ENCODE measurements around the gene CYP27A1. TPM values are rescaled to one million over a fixed set of nuclear protein-coding genes. Genes with fewer than 3 reads are reported as not detected.
"Not testable (repeated sequence)": the region's sequence is repeated elsewhere in the genome, so short reads cannot be mapped to it uniquely, and the experiment has no call there.

CYP27A1 gene
- total RNA-seq, 1 donor from 2014 or later = 51.8 TPM

DNA sequence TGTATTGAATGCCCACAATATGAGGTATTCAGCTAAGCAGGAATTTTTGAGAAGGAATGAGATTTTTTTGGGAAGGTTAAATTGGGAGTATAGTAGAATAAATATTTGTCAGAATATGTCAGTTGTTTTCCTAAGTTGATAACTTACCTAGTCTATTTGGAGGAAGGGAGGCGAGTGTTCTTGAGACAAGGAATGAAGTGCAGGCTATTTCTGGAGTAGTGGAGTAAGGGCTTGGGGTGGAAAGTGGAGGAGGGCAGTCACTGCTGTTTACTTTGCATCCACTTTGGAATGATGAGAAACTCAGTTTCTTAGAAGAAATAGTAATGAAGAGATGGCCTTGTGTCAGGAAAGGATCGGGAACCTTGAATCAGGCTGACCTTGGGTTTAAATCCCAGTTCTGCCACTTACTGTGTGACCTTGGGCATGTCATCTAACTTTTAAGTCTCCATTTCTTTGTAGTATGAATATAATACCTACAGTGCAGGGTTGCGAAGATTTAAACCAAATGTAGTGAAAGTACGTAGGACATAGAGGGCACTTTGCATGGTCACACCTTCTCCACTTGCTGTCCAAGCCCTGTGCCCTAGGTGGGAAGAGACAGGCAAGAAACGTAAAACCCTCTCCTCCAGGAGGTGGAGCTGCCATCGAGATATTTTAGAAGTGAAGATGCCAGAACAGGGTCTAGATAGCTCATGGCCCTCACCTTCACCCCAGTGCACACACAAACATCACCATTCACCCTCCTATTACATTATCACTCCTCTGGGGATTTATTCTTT is 25.2 kb upstream of the CYP27A1 start:
- ATAC-seq (peak; percentile 41), DNase-seq (ENCODE audit: low spot score) (no peak)
- intact Hi-C loops (cut with DNase I) = no loop called here

DNA sequence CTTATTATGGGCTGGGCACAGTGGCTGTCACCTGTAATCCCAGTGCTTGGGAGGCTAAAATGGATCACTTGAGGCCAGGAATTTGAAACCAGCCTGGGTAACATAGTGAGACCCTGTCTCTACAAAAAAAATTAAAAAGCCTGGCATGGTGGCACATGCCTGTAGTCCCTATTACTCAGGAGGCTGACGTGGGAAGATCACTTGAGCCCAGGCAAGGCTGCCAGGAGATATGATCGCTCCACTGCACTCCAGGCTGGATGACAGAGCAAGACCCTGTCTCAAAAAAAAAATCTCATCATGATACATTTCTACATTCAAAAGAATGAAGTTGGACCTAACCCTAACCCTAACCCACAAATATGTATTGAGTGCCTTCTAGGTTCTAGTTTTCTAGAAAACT is 20.2 kb upstream of the CYP27A1 start:
- DNase-seq (ENCODE audit: low spot score) (no peak), ATAC-seq (no peak)
- intact Hi-C loops (cut with DNase I) = no loop called here

DNA sequence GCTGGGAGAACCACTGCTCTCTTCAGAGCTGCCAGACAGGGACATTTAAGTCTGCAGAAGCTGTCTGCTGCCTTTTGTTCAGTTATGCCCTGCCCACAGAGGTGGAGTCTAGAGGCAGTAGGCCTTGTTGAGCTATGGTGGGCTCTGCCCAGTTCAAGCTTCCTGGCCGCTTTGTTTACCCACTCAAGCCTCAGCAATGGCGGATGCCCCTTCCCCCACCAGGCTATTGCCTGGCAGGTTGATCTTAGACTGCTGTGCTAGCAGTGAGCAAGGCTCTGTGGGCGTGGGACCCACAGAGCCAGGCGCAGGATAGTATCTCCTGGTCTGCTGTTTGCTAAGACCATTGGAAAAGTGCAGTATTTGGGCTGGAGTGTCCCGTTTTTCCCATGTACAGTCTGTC is 9.2 kb upstream of the CYP27A1 start:
- DNase-seq (ENCODE audit: low spot score); intact Hi-C loops (cut with DNase I); ATAC-seq: not testable (repeated sequence)

DNA sequence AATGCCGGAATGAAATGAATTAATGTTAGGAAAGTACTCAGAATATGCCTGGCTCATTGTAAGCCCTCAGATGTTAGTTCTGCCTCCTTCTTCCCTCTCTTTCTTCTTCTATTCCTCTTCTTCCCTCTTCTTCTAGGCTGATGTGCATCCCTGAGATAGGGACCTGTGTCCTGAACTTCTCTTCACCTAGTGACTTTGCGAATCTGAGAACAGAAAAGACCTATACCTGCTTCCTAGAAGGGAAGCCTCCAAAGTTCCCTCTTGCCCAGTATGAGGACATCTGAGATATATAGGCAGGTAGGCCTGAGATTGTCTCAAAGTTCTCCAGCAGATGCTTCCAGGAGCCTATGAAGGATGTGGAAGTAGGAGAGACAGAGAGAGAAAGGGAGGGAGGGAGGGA is 8.1 kb upstream of the CYP27A1 start:
- intact Hi-C loops (cut with DNase I) = no loop called here
- DNase-seq (ENCODE audit: low spot score) (no peak), ATAC-seq (no peak)

DNA sequence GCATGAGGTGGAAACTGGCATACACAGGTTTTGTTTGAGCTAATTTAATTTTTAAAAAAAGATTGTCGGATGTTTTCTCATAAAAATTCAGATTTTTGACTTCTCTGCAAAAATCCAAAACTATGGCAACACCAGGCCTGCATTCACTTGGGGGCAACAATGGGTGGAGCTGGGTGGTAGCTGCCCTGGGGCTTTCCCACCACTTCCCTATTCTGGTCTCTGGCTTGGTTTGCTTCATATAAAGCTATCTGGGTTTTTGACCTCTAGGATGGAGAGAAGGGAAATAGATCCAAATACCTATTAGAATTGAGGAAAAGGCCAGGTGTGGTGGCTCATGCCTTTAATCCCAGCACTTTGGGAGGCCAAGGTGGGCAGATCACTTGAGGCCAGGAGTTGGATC is 5.5 kb upstream of the CYP27A1 start:
- intact Hi-C loops (cut with DNase I) = no loop called here
- ATAC-seq (no peak), DNase-seq (ENCODE audit: low spot score) (no peak)

DNA sequence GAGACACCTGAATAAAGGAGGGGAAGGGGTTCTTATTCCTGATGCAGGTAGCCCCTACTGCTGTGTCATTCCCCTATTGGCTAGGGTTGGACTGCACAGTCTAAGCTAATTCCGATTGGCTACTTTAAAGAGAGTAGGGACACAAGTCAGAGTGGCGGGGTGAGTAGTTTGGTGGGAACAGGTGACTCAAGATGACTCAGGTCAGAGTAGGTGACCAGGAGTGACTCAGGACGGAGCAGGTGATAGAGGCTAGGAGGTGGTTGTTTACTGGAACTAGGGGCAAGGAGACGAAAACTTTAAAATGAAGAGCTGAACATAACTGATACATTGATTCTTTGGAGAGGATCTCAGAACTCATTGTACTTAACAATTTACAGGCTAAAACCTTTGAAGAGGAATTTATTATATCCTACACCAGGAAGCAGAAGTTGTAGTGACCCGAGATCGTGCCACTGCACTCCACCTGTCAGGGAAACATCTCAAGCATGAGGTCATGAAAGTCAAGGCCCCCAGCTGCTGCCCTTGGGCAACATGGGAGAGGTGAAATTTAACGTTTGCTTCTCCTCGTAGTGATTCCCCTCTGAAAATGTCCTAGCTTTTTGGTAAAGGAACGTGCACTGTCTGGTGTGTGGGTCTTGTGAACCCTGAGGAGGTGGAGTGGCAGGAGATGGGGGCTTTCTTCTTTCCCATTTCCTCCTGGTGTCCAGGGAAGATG is 4.5 kb upstream of the CYP27A1 start:
- intact Hi-C loops (cut with DNase I) = no loop called here
- ATAC-seq = no peak
- no peak for DNase-seq (ENCODE audit: low spot score)

DNA sequence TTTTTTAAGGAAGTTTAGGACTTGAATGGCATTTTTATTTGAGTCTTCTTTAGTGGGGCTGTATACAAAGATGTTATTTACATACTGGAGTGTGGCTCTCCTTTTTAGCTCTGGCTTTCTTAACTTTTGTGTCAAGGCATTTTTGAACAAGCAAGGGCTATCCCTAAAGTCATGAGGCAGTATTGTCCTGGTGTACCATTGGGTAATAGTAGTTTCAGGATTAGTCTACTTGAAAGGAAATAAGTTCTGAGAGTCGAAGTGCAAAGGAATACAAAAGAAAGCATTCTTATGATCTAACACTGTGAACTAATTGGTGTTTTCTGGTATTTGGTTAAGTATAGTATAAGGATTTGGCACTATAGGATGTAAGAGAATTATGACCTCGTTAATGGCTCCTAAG is 1.9 kb upstream of the CYP27A1 start:
- ATAC-seq = no peak
- DNase-seq (ENCODE audit: low spot score) = no peak
- intact Hi-C loops (cut with DNase I) = no loop called here

DNA sequence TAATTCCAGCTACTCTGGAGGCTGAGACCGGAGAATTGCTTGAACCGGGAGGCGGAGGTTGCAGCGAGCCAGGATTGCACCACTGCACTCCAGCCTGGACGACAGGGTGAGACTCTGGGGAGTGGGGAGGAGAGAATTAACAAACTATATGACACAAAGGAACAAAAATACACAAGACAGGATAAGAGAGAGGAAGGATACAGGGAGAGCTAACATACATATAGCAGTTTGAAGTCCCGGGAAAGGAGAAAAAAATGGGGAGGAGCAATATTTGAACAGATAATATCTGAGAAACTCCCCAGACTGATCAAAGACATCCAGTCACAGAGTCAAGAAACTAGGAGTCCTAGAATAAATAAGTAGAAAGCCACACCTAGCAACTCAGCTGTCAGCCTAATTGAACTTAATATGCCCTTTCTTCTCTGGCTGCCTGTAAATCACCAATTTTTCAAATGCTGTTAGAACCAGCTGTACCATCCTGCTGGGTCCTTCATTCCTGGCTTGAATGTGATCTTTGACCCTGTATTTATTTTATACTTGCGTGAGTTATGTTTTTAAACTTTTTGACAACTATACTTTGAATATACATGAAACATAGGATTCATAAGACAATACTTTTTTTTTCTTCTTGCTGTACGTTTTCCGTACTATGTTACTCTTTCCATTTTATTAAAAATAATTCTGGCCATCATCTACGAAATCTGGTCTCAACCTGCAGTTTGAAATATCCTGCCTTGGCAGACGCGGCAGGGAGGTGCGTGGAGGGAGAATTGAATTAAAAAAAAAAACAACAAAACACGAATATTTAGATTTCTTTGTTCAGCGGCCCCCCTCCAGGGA is 876 bp upstream of the CYP27A1 start:
- no peak for DNase-seq (ENCODE audit: low spot score)
- peak; percentile 29 for ATAC-seq
- intact Hi-C loops (cut with DNase I) = no loop called here

DNA sequence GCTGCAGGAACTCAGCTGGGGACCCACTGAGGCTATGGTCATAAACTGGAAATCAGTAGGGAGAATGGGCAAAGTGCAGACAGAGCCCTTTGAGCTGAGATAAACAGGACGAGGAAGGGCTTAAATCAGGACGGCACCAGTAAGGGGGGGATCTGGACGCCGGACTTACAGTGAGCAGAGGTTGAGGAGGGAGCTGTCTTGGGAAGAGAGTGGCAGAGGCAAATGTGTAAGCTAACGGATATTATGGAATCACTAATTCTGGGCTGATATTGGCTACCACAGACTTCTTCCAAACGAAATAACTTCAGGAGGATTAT is 539 bp downstream of the CYP27A1 start:
- intact Hi-C loops (cut with DNase I) = no loop called here

DNA sequence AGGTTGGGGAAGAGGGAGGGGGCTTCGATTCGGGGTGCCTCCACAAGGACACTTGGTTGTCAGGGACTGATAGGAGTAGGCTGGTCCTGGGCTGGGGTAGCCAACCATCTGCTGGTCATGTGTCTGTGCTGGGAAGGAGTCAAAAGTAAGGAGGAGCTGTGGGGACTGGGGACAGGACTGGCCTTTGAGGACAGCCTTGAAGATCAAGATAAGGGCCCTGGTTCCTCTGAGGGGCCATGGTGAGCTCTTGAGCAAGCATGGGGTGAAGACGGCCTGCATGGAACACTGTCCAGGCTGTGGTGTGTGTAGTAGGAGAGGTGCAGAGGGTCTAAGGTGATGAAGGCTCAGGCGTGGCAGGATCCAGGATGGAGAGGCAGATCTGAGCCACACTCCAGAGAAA is 1.7 kb downstream of the CYP27A1 start:
- no peak for DNase-seq (ENCODE audit: low spot score)
- intact Hi-C loops (cut with DNase I) = no loop called here
- no peak for ATAC-seq

More for the DNA sequence above, 539 bp downstream of the CYP27A1 start:
- DNase-seq (ENCODE audit: low spot score) (no peak), ATAC-seq (peak; percentile 39)

DNA sequence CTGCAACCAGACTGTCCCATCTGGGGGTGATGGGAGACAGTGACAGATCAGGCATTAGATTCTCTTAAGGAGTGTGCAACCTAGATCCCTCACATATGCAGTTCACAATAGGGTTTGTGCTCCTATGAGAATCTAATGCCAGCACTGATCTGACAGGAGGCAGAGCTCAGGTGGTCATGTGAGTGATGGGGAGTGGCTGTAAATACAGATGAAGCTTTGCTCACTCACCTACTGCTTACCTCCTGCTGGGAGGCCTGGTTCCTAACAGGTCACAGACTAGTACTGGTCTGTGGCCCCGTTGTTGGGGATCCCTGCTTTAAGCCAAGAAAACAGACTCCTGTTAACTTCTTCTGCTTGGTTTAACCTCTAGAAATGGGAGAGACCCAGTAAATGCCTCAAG is 3.2 kb downstream of the CYP27A1 start:
- ATAC-seq (no peak), DNase-seq (ENCODE audit: low spot score) (no peak)
- intact Hi-C loops (cut with DNase I) = no loop called here

DNA sequence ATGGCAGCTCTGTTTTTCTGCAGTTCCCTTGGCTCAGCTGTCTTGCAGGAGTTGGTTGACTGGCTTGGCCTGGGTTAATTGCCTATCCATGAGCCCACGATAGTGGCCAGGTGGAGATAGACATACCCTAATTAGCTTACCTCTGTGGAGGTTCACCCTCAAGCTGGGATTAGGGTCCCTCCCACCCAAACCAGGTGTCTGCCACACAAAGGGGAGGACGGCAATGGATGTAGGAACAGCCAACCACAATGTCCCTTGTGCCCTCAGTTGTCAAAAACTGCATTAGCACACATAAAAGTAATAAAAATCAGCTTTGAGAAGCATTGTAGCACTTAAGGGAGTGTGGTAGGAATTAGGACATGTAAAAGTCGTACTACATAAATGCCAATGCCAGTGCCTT is 4.2 kb downstream of the CYP27A1 start:
- DNase-seq (ENCODE audit: low spot score) = no peak
- intact Hi-C loops (cut with DNase I) = no loop called here
- no peak for ATAC-seq

DNA sequence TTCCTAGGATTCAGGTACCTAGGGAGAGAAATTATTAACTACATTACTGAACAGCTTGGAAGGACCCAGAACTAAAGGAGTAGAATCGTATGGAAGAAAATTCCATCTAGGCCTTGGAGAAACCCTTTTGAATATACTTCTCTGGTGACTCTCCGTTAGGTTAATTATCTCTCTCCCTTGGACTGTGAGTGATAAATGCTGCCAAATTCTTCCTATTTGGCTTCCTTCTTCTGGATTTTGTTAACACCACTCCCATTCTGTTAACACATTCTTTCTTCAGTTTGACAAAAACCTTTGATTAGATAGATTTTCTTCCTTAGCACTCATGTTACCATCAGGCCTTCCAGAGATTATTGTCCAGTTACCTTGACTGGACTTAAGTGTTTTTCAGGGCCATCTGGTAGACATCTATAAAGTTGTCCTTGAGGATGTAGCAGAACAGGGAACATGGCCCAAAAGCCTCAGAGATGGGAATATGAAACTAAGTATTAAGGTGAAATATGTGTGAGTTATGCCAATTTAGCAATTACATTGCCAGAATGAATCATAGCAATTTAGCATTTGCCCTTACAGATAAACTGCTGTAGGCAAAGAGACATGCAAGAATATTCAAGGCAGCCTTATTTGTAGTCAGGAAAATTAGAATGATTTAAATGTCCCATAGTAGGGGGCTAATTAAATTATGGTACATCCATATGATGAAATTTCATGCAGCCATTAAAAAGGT is 6.7 kb downstream of the CYP27A1 start:
- ATAC-seq = no peak
- intact Hi-C loops (cut with DNase I) = no loop called here
- DNase-seq (ENCODE audit: low spot score) = no peak

DNA sequence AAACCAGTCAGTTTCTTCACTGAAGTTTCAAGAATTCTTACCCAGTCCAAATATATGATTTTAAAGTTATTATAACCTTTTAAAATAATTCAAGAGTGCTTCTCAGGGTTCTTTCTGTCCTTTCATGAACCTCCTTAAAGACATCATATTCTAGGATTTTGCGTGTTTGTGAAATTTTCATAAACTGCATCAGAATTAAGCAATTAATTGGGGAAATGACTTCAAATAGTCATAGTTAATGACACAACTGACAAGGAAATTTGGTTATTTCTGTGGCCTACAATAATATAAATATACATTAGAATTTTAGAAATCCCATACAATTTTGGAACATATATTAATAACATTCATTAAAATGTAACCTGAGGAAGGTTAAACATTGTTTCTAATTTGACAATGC is 10.5 kb downstream of the CYP27A1 start:
- intact Hi-C loops (cut with DNase I) = no loop called here
- ATAC-seq (no peak), DNase-seq (ENCODE audit: low spot score) (no peak)

DNA sequence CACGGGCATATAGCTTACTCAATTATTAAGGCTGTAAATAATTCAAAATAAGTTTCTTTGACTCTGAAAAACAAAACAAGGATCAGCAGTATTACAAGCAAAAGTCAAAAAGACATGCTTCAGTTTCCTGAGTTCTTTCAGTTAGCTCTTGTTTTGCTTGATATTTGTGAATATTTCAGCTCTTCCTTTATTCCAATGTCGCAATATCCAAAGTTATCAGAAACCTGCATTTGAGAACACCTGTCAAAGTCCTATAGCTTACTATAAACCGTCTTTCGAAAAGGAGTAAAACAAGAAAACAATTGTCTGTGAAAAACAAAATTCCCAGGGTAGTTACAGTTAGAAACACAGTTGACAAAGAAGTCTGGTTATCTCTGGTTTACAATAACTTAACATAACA is 14.7 kb downstream of the CYP27A1 start:
- intact Hi-C loops (cut with DNase I) = no loop called here
- DNase-seq (ENCODE audit: low spot score) (no peak), ATAC-seq (no peak)

DNA sequence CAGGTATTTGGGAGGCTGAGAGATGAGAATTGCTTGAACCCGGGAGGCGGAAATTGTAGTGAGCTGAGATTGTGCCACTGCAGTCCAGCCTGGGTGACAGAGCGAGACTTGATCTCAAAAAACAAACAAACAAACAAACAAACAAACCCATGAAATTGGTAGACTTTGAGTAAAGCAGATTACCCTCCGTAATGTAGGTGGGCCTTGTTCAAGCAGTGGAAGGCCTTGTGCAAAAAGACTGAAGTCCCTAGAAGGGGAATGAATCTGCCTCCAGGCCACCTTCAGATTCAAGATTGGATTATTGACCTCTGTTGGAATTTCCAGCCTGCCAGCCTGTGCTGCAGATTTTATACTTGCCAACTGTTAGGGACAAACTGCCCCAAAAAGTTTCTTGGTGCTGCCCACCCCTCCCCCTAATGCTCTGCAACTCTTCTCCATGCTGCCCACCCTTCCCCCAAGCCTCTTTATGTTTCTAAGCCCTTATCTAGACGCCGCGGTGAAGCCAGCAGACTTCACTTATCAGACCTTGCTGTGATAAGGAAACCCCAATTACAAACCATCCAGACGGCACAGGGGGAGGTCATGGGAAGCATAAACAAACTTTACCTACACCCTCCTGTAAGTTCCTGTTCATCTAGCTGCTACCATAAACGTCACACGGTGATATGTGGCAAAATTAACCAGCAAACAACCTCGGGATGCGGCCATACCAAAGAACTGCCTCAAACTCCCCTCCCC is 17.0 kb downstream of the CYP27A1 start:
- DNase-seq (ENCODE audit: low spot score) = no peak
- no peak for ATAC-seq
- intact Hi-C loops (cut with DNase I) = no loop called here

DNA sequence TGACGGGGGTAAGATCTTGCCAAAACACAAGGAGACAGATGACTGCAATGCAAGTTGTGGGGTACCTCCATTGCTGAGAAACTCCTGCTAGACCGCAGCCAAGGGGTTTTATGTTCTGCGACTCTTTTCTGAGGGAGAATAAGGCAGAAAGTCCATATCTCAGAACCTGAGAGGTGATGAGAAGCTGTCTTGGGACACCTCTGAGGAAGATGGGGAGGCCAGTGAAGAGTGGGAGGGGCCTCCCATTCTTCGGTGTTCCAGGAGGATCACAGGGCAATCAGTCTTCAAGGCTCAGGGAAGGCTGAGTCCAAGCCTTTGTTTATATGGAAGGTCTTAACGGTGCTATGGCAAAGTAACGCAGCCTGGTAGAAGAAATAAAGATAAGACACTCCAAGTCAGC is 18.0 kb downstream of the CYP27A1 start:
- ATAC-seq = no peak
- DNase-seq (ENCODE audit: low spot score) = no peak
- intact Hi-C loops (cut with DNase I) = no loop called here

DNA sequence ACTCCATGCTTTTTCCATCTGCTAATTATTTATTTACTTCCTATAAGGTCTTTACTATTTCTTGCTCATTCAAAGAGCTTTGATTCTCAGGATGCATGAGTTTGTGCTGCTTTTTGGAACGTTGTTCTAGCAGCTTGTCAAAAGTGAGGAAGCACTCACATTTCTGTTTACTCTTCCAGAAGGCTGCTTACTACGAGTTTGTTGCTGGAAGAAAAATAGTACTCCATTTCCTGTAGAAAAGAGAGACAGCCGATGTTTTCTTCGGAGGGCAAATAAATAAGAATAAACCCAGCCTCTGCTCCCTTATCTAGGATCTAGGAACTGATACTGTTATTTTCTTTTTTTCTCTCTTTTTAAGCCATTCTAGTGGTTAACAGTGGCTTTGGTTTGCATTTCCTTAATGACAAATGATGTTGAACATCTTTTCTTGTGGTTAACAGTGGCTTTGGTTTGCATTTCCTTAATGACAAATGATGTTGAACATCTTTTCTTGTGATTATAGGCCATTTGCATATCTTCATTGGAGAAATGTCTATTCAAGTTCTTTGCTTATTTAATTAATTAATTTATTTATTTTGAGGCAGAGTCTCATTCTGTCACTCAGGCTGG is 20.5 kb downstream of the CYP27A1 start:
- ATAC-seq = no peak
- intact Hi-C loops (cut with DNase I) = no loop called here
- DNase-seq (ENCODE audit: low spot score) = no peak

Data from sciatic nerve (tissue), 2 donors.